GM10266 (cell line): ENCODE measurements around the gene CBARP.

Experiments used
- DNase-seq: peaks from one replicate; pipeline ENCODE4 v3.0.0; 2012; ENCODE audit errors: extremely low spot score
- TF ChIP-seq, protein P1 (sequence below): IDR thresholded peaks from 2 replicates; pipeline ENCODE4 v1.5.1; 2012; ENCODE audit warnings: mild to moderate bottlenecking, low read depth; ENCODE audit not compliant: control insufficient read depth, insufficient read depth; ENCODE audit errors: missing control alignments

Gene CBARP

DNA sequence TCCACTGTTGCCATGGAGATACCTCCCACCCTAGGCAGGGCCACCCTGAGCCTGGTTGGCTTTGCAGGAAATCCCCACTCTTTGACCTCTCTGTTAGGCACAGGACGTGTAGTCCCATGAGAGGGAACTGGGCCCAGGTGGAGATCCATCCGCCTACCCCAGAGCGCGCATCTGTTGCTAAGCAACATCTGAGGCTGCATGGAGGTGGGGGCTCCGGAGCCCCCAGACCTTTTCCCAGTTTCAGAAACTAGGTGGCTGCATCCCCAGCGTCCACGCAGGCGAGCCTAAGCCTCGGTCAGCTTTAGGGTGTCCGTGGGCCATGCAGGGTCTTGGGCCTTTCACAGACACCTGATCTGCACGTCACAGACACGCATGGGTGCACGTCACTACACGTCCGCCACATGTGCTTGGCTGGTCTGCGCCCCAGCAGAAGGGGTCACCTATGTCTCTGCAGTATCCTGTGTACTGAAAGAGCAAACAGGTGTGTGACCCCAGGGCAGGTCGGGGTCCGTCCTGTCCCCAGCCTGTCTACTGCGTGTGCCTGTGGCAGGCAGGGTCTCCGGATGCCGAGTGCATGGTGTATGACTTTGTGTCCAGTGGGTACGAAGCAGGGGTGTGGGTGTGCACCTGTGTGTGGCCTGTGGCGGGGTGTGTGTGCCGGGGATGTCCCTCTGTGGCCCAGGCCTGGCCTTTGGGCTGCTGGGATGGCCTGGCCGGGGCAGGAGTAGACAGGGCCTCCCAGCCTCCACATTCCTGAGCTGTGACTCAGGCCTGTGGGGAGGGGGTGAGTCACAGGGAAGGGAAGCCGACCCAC, 27.2 kb upstream of the CBARP start:
- TF ChIP-seq, protein P1, sequence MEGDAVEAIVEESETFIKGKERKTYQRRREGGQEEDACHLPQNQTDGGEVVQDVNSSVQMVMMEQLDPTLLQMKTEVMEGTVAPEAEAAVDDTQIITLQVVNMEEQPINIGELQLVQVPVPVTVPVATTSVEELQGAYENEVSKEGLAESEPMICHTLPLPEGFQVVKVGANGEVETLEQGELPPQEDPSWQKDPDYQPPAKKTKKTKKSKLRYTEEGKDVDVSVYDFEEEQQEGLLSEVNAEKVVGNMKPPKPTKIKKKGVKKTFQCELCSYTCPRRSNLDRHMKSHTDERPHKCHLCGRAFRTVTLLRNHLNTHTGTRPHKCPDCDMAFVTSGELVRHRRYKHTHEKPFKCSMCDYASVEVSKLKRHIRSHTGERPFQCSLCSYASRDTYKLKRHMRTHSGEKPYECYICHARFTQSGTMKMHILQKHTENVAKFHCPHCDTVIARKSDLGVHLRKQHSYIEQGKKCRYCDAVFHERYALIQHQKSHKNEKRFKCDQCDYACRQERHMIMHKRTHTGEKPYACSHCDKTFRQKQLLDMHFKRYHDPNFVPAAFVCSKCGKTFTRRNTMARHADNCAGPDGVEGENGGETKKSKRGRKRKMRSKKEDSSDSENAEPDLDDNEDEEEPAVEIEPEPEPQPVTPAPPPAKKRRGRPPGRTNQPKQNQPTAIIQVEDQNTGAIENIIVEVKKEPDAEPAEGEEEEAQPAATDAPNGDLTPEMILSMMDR = no peak

DNA sequence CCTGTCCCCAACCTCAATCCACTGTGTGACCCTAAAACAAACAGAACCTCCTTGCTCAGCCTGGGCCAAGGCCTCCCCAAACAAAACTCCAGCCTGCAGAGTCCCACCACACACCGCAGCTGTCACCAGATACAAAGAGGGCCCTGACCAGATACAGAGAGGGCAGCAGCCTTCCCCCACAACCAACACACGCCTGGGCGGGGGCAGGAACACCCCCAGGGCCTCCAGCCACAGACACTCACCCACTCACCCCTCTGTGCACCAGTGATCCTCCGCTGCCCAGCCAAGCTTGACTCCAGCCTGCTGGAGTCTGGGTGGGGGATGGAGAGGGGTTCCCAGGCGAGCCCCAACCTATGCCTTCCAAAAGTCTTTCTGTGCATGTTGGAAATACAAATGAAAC, 25.4 kb upstream of the CBARP start:
- no peak for DNase-seq
- TF ChIP-seq, protein P1 = no peak

More for the DNA sequence above, 27.2 kb upstream of the CBARP start:
- no peak for DNase-seq

DNA sequence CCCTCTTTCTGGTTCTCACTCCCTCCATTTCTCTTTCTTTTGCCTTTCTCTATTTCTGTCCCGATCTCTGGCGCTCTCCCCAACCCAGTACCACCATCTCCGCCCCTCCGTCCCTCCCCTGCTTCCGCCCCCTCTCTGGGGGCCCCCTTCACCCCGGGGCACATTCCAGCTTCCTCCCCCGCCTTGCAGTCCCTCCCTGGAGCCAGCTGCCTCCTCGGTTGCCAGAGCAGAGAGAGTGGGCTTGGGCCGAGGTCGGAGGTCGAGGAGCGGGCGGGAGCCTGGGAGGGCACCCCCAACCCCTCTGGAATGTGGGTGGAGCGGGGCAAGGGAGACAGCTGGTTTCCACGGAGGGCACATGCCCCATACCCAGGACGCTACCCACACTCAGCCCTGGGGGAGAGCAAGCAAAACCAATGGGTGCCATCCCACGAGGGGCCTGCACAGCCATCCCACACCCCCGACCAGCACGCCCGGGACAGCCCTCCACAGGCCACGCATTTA, 24.9 kb upstream of the CBARP start:
- TF ChIP-seq, protein P1 = no peak
- DNase-seq = no peak

DNA sequence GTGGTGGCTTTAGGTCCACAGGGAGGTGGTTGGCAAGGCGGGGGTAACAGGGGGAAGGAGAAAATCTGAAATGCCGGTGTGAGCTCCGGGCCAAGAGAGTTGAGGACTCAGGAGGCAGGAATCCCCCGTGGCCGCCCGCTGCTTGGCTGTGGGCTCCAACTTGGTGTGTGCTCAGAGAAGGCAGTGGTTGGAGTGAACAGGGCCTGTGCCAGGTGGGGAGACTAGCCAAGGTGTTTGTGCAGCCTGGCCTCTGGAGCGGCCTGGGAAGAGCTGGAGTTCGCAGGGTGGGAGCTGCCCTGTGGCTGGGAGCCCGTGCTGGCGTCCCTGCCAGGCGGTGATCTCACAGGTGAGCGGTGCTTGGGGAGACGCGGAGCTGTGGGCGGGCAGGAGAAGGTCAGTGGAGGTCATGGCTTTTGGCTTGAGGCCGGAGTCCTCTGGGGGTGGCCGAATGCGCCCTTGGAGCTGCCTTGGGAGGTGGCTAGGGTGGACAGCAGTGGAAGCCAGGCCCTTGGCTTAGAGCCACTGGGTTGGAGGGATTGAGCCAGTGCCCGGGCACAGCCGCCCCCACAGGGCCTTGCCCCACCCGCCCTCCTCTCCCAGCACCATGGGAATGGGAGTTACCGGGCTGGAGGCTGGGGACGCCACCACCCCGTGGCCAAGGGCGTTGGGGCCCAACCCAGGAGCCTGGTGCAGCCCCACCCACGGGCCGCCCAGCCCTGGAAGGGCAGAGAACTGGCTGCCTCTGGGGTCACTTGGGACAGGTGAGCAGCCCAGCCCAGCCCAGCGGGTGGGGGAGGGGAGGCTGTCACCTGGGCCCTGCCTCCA, 24.2 kb upstream of the CBARP start:
- DNase-seq = no peak
- TF ChIP-seq, protein P1 = no peak

DNA sequence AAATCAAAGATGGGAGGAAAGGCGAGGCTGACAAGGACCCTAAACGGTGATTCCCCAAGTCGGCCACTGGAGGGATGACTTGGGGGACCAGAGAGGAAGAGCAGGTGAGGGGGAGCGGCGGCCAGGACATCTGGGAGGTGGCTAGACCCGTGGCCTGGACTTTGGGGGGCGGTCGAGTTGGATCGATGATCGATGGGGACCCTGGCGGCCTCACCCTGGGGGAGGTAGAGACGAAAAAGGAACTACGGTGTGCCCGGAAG, 23.7 kb upstream of the CBARP start:
- TF ChIP-seq, protein P1 = no peak
- no peak for DNase-seq

DNA sequence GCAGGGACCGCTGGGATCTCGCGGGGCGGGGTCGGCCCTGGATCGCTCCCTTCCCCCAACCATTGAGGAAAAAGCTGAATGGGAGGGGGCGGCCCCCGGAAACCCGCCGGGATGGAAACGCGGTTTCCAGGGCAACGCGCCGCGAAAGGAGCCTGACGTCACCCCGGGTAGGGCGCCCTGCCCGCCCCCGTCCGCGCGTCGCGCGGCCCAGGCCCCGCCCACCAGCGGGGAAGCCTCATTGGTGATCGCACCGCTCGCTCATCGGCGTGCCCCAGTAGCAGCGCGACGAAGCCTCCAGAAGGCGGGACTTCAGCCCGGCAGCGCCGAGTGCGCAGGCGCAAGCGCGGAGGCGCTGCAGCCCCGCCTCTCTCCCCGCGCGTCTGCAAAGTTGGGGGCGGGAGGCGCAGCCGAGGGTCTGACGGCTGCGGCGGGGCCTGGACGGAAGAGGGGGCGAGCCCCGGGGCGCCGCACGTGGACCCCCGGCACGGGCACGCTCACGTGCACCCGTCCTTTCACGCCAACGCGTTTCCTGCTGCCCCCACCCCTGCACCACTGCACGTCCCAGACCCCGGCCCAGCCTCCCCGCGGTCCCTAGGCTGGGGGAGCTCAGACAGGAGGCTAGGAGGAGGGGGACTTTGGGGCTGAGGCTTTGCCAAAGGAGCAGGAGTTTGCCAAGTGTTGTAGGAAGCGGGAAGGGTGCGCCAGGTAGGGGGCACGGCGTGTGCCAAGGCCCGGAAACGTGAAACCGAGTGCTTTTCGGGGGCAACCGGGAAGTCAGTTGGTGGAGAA, 23.1 kb upstream of the CBARP start:
- TF ChIP-seq, protein P1 = no peak
- peak; percentile 98 for DNase-seq
